Activated CD4-positive, alpha-beta T cell treated with anti-CD3 and anti-CD28 coated beads for 4 hours (primary cell): ENCODE data around the gene CRIP1.

Source experiments
- DNase-seq, 2 donors: peaks; one replicate each; pipeline ENCODE4 v3.0.0-alpha.2; 2020

The CRIP1 gene

DNA sequence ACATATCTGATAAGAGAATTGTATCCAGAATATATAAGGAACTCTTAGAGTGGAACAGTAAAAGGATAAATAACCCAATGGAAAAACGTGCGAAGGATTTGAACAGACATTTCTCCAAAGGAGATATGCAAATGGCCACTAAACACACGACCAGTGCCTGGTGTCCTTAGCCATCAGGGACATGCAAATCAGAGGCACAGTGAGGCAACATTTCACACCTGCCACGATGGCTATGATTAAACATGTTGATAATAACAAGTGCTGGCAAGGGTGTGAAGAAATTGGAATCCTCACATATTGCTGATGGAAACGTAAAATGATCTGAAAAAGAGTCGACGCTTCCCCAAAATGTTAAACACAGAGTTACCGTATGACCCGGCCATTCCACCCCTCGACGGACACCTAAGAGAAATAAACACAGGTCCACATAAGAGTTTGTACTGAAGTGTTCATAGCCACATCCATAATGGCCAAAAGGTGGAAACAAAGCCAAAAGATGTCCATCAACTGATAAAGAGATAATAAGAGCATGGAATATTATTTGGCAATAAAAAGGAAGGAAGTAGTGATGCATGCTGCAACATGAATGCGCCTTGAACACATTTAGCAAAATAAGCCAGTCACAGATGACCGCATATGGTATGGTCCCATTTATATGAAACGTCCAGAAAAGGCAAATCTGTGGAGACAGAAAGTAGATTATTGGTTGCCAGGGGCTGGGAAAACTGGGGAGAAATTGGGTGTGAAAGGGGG, 33.4 kb downstream of the CRIP1 start:
- no peak for DNase-seq

- no peak for DNase-seq
These were observed 38.6 kb downstream of the CRIP1 start for GRCh38 chr14:105525326-105525725.

GRCh38 chr14:105525861-105526775, 39.4 kb downstream of the CRIP1 start, which contains the start of gene TMEM121:
TSS of gene TMEM121 (plus strand) at chr14:105526583. CDS start at chr14:105528835, 2,252 bp downstream.
- peak; percentile 10 to 20 for DNase-seq

DNA sequence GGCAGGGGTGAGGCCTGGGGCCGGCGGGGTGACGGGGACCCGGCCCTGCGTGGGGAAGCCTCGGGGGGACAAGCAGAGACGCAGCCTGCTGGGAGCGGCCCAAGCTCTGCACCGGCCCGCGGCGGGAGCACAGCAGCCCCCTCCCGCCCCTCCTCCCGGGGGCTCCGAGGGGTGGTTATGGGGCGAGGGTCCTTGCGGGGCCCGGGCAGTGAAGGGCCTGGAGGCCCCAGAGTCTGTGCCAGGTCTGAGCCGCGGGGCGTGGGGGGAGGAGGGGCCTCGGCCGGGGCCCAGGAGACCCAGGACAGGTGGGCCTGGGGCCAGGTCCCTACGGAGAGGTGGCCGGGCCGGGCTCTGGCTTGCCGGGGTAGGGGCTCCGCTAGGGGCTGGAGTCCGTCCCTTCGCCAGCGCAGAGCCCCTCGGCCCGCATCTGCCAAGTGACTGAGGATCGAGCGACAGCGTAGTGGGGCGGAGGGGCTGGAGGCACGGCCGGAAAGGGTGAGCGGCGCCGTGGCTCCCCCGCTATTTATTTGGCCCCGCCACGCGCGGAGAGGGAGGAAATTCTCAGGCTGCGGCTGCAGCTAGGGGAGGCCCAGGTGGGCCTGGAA, 40.2 kb downstream of the CRIP1 start:
- no peak for DNase-seq

- no peak for DNase-seq
These were observed 40.7 kb downstream of the CRIP1 start for GRCh38 chr14:105527381-105527825.

DNA sequence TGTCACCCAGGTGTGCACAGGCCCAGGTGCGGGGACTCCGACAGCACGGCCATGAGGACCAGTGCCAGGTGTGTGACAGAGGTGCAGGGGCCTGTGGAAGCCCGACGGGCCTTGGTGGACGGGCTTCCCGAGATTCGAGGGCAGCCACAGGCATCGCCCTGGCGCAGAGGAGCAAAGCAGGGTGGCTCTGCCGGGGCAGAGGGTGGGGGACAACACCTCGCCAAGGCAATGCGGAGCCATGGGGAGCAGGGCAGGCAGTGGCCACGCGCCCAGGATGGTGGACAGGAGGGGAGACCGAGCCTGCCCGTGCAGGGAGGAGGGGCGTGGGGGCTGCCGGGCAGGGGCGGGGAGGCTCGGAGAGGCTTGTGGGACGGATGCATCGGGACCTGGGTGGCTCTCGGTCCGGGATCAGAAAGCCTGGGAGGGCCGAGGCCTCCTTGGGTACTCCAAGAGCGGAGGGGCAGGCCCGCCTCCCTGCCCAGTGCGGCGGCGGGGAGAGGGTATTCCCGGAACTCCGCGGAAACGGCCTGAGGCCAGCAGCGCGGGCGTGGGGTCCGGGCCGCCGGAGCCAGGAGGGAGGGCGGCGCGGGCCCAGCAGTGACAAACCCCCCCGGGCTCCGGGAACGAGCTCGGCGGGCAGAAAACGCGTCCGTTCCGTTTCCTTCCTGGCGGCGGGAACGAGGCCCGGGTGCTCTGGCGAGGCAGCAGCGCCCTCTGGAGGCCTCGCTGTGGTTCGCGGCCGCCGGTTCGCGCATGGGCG, 41.3 kb downstream of the CRIP1 start:
- DNase-seq = peak; percentile 75 to 76

- DNase-seq = peak; percentile 54 to 75
These were observed 42.1 kb downstream of the CRIP1 start for GRCh38 chr14:105528586-105529318.

- no peak for DNase-seq
These were observed 42.6 kb downstream of the CRIP1 start for GRCh38 chr14:105529319-105529568.

DNA sequence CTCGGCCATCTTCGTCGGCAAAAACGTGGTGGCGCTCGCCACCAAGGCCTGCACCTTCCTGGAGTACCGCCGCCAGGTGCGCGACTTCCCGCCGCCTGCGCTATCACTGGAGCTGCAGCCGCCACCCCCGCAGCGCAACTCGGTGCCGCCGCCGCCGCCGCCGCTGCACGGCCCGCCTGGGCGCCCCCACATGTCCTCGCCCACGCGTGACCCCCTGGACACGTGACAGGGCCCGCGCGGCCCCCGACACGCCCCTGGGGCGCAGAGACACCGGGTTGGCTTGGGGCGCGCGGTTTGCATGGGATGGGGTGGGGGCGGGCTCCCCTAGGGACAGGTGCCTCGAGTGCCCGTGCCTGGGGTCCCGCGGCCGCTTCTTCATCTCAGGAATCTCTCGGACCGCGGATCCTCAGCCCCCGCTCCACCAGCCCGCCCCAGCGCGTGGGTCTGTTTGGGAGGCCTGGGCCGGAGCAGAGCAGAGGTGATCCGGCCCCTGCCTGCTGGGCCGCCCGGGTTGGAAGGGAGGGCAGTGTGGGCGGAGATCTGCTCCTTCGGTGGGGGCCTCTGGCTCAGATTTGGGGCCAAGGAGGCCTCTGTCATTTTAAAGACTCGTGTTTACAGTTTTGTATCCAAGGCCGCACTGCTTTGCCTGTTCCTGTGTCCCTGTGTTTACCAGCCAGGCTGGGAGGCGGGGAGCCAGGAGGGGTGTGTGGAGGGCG, 43.0 kb downstream of the CRIP1 start:
- peak; percentile 18 to 63 for DNase-seq

DNA sequence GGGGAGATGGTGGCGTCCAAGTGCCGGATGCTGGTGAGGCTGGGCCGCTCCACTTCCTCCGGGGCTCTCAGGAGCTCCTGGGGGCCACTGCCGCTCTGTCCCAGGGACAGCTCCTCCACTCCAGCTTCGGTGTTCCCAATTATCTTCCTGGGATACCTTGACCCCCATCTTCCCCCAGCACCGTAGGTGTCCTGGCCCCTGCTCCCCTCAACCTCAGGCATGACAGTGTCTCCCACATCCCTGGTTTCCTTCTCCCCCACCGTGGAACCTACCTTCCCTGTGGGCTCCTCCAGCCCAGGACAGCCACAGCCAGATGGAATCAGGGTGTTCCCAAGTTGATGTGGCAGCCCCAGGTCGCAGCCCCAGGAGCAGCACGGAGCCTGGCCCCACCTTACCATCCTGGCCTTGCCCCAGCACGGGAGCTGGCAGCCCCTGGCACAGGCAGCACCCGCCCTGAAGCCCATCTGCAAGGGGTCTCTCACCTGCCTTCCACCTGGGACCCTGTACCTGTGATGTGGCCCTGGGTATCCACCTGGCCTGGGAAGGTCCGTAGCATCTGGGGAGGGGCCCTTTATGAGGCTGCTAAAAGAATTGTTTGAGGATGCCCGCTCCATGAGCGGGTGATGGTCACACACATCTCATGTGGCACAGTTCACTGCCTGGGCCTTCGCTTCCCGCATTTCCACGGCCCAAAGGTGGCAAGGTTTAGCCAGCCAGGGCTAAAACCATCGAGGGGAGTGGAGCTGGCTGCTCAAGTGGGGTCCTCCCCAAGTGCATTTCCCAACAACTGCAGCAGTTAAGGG, 43.8 kb downstream of the CRIP1 start:
- DNase-seq = no peak

GRCh38 chr14:105531088-105531893, 44.6 kb downstream of the CRIP1 start:
- DNase-seq = no peak

- DNase-seq = no peak
These were observed 45.4 kb downstream of the CRIP1 start for GRCh38 chr14:105531894-105532623.

DNA sequence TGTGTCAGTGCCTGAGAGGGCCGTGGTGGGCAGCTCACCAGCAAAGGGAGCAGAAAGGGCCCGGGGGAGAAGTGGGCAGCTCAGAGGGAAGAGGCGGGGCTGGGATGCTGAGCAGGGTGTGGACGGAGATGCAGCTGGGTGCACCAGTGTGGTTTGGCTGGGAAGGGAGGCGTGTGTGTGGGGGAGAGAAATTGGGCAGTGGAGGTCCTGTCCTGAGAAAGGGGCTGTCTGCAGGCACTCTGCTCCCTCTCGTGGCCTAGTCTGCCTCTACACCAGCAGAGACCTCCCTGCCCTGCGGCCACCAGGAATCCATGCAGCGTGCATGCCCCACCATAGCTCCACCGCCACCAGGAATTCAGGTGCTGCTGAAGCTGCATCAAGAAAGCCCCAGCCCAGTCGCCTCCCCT, 46.1 kb downstream of the CRIP1 start:
- no peak for DNase-seq

DNA sequence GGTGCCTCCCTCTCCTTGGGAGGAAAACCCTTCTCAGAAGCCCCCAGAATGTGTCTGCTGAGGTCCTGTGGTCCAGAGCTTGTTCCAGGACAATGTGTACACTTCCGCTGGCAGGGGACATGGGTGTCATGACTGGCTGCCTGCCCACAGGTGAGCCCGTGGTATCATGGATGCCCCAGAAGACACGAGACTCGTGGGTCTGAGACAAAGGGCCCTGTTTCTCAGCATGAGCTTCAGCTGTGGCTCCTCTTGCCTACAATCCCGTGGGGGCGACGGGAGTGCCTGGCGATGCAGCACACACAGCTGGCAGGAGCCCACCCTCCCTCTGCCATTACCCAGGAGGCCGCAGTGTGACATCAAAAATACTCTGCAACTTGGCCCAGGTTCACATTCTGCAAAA, 46.7 kb downstream of the CRIP1 start:
- DNase-seq = no peak

- DNase-seq = no peak
These were observed 47.3 kb downstream of the CRIP1 start for GRCh38 chr14:105533811-105534498.

DNA sequence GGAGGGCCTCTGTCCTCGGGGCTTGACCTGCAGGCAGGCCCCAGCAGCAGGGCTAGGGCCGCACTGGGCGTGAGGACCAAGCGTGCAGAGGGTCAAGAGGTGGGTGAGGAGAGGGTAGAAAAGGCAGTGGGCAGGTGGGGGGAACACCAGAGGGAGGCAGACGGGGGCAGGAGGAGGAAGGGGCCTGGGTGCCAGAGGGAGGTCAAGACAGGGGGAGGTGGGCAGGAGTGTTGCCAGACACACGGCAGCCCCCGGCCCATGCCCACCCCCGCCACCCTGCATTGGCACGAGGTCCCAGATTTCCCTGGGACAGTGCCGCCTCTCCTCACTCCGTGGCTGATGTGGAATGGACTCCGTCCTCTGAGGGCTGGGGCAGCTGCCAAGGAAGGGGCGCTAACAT, 47.9 kb downstream of the CRIP1 start:
- no peak for DNase-seq

- no peak for DNase-seq
These were observed 49.4 kb downstream of the CRIP1 start for GRCh38 chr14:105536051-105536450.
